Stimulated activated naive CD8-positive, alpha-beta T cell treated with anti-CD3 and anti-CD28 coated beads, Interleukin-15, amount 100 ng/mL, for 72 hours (primary cell): ENCODE data around the gene PLK5.
A peak's percentile ranks its signal among the peaks of the same experiment; 100 is the strongest.

Source experiments
- ATAC-seq: fragments of 150-1000 bp; cut with Tn5 transposase; 2 replicates; pipeline ENCODE4 v1.10.0; 2021; ENCODE audit warnings: mild to moderate bottlenecking, moderate library complexity
- DNase-seq, 2 donors: peaks; one replicate each; pipeline ENCODE4 v3.0.0; 2021 to 2022
- H3K27ac Mint-ChIP-seq, 2 donors: one replicate each; pipeline ENCODE4 v1.8.0; 2022; ENCODE audit warnings: mild to moderate bottlenecking in 2 of 2, mixed read lengths in 2 of 2, moderate library complexity in 2 of 2
- H3K27me3 Mint-ChIP-seq: one replicate; pipeline ENCODE4 v1.8.0; 2022; ENCODE audit warnings: mixed read lengths
- H3K4me1 Mint-ChIP-seq: one replicate; pipeline ENCODE4 v1.8.0; 2022; ENCODE audit warnings: mild to moderate bottlenecking, mixed read lengths
- H3K4me3 Mint-ChIP-seq, 2 donors: one replicate each; pipeline ENCODE4 v1.8.0; 2022; ENCODE audit warnings: mild to moderate bottlenecking in 2 of 2, mixed read lengths in 2 of 2, moderate library complexity in 1 of 2
- H3K9me3 Mint-ChIP-seq, 2 donors: one replicate each; pipeline ENCODE4 v1.8.0; 2022; ENCODE audit warnings: mixed read lengths in 2 of 2

Gene PLK5

DNA sequence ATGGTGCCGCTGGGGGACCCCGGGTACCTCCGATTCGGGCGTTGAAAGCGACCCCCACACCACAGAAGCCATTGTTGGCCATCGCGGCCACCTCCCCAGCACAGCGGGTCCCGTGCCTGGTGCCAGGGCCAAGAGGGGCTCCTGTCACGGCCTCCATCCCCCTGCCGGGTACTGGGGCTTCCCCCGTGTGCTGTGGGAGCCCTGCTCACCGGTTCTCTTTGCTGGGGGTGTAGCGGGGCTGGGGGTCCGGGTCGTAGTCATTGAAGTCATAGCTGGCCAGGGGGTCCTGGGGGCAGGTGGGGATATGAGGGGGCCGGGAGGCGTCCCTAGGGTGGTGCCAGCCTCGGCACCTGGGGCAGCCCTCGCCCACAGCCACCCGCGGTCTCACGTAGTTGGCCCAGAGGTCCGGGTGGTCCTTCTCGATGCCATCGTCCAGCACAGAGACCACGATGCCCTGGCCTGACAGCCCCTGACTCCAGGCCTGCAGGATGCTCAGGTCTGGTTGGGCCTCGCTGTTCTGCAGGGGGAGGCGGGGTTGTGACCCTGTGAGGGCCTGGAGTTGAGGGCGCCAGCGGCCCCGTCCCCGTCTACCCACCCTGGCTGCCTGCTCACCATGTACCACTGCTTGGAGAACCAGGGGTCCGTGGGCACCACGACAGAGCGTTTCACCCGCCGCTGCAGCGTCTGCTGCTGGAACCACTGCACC is 36.1 kb upstream of the PLK5 start:
- no peak for ATAC-seq
- Mint-ChIP-seq H3K27me3 (peaks cover 14% of the 10 kb centered on the region), H3K27ac (no peak overlapping the region), H3K4me3 (no peak overlapping the region), H3K4me1 (peaks cover 30% of the 10 kb centered on the region), H3K9me3 (no peaks in the 10 kb centered on the region)
- DNase-seq = no peak

DNA sequence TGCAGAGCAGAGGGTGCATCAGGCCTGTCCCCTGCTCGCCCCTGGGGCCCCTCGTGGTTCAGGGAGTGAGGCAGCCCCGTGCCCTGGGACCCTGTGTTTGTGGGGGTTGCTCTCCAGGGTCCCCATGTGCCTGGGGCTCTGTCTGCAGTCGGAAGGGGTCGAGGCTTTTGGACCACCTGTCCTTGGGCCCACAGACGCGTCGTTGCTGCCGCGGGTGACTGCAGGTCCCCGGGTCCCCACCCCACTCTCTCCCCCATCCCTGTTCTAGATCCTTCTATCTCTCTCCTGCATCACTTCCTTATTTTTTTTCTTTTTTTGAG is 35.6 kb upstream of the PLK5 start:
- no peaks in the 10 kb centered on the region for H3K9me3 Mint-ChIP-seq
- H3K4me1 Mint-ChIP-seq = peaks cover 31% of the 10 kb centered on the region
- no peak for ATAC-seq
- H3K4me3 Mint-ChIP-seq = no peak overlapping the region
- H3K27ac Mint-ChIP-seq = no peak overlapping the region
- peaks cover 16% of the 10 kb centered on the region for H3K27me3 Mint-ChIP-seq
- no peak for DNase-seq

DNA sequence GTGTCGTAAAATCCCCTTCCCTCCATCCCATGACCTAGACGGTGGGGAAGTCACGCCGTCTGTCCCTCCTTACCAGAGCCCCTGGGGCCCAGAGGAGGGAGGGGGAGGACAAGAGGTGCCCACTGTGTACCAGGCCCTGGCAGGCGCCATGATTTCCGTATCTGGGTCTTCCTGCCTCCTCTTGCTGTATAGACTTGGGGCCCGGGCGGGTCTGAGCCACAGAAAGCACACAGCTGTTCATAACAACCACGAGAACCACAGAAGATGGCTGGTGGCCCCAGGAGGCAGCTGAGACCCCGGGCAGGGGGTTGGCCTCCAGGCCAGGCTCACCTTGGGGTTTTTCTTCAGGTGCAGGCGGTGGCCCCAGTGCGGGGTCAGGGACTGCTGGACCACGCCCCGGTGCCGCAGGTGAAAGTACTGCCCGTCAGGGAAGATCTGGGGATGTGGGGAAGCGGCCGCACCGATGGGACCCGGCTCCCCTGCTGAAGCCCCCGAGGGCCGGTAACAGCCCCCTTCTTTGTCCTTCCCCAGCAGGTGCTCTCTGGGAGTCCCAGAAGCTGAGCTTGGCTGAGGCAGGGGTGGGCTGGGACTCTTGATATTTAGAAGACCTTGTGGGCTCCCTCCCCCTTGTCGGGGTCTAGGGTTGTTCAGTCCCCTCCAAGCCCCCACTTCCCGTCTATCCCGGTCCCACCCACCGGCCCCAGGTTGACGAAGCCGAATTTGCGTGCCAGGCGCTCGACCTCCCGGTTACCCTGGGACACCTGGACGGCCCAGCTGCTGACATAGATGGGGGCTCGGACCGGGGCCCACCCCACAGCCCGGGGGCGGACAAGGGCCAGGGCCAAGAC is 34.2 kb upstream of the PLK5 start:
- no peak for ATAC-seq
- H3K4me3 Mint-ChIP-seq = peak overlapping the region; percentile 82 to 84

DNA sequence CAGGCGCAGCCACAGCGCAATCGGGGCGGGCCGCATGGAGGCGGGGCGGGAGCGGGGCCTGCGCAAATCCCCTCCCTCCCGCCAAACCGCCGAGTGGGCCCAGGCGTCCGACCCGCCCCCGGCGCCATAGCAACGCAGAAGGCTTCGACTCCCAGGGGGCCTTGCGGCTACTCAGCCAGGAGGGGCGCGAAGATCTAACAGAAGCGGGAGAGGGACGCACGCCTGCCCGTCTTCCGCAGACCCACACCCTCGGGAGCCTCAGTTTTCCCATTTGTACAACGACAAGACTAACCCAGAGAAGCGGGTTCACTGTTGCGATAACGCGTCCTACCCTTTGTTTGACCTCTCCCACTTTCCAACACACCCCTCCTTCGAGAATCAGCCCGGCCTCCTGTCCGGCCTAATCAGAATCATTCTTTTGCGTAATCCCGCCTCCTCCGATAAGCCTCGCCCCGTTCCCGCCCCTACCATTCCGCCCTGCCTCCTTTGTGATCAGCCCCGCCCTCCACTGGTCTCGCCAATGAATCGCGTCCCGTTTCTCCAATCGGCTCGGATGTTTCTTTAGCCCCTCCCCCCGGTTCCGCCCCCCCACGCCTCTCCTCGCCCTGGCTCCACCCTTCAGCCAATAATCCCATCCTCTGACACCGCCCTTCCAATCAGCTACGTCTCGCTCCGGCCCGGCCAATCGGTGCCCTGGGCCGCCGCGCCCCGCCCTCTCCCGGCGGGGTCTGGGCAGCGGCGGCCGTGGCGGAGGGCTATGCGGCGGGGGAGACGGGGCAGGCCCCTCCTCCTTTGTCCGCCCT is 33.4 kb upstream of the PLK5 start, which contains the start of gene PCSK4:
Gene PCSK4, minus strand, starts transcription at position 40 of the 803 bp plus-strand sequence. Its CDS starts 4 bp downstream, at position 36.
- Mint-ChIP-seq H3K27me3 (peaks cover 16% of the 10 kb centered on the region), H3K27ac (peak within 1 kb of the TSS; percentile 52 to 88), H3K4me1 (peaks cover 31% of the 10 kb centered on the region), H3K4me3 (peak within 1 kb of the TSS; percentile 84 to 94), H3K9me3 (no peaks in the 10 kb centered on the region)
- ATAC-seq = peak; percentile 91
- DNase-seq = peak; percentile 97 to 98

More for the DNA sequence above, 34.2 kb upstream of the PLK5 start:
- Mint-ChIP-seq H3K27me3 (peaks cover 16% of the 10 kb centered on the region), H3K9me3 (no peaks in the 10 kb centered on the region), H3K27ac (peak overlapping the region in 1 of 2 donors; percentile 76), H3K4me1 (peaks cover 31% of the 10 kb centered on the region)
- DNase-seq = peak; percentile 17 to 37

DNA sequence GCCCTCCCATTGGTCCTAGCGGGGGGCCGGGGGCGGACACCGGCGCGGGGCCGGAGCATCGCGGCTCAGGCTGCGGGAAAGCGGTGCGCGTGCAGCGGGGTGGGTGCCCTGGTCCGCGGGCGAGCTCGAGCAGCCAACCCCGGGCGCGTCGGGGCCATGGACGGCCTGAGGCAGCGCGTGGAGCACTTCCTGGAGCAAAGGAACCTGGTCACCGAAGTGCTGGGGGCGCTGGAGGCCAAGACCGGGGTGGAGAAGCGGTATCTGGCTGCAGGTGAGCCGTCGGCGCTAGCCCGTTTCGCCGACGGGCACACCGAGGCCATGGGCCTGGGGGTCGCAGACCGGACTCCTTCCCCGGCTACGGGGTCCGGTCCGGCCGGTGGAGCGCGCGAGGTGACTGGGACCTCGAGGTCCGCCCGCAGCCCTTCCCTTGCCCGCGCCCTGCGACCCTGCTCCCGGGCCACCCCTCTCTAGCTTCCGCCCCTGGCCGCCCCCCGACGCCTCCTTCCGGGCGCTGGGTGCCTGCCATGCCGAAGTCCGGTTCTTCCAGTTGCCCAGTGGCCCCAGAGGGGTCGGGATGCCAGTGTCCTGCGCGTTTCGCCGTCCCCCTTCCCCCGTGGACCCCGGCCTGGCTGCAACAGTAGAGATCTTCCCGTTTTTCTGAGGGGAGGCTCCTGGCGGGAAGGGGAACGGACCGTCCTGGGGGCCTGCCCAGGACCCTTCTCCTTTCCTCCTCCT is 32.6 kb upstream of the PLK5 start, which contains the start of gene REEP6:
Gene REEP6, plus strand, starts transcription at position 68 of the 735 bp plus-strand sequence. Its CDS starts 89 bp downstream, at position 157.
- H3K4me1 Mint-ChIP-seq = peaks cover 31% of the 10 kb centered on the region
- H3K27me3 Mint-ChIP-seq = peaks cover 16% of the 10 kb centered on the region
- DNase-seq = no peak
- H3K4me3 Mint-ChIP-seq = peak within 1 kb of the TSS; percentile 84 to 94
- no peak for ATAC-seq
- peak within 1 kb of the TSS; percentile 52 to 88 for H3K27ac Mint-ChIP-seq
- H3K9me3 Mint-ChIP-seq = no peaks in the 10 kb centered on the region

DNA sequence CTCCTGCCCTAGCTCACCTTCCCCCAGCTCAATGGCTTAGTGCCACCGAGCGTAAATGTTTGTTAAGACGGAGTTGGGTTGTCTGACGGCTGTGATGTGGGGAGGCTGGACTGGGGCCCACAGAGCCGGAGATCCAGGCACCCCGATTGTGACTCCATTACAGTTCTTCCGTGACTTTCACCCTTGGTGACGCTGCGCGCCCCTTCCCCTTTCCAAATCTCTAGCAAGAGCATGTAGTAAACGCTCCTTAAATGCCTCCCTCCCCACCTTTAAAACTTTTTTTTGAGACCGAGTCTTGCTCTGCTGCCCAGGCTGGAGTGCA is 32.1 kb upstream of the PLK5 start:
- DNase-seq (no peak), ATAC-seq (no peak)
- peak overlapping the region in 1 of 2 donors; percentile 5 for H3K27ac Mint-ChIP-seq
- H3K27me3 Mint-ChIP-seq = peaks cover 16% of the 10 kb centered on the region
- H3K9me3 Mint-ChIP-seq = no peaks in the 10 kb centered on the region
- H3K4me1 Mint-ChIP-seq = peaks cover 31% of the 10 kb centered on the region
- peak overlapping the region; percentile 70 to 76 for H3K4me3 Mint-ChIP-seq

DNA sequence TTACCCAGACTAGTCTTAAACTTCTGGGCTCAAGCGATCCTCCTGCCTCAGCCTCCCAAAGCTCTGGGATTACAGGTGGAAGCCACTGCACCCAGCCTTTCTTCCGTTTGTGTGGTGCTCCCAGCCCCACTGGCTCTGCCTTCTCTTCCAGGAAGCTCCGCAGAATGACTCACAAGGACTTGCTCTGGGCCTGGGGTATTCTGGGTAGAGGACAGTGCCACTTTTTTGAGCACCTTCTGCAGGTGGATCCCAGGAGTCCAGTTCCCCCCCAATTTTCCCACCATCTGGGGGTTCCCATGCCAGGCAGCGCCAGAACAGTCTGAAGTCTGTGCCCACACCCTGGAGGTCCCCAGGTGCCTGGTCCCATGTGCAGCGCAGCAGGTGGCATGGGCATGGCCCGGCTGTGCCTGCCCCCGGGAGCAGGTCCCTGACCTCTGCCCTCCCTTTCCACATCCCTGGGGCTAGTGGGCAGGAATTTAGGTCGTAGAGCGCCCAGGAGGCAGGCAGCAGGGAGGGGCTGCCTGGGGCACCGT is 31.3 kb upstream of the PLK5 start:
- peaks cover 16% of the 10 kb centered on the region for H3K27me3 Mint-ChIP-seq
- ATAC-seq (no peak), DNase-seq (no peak)
- no peak overlapping the region for H3K27ac Mint-ChIP-seq
- H3K4me3 Mint-ChIP-seq = peak overlapping the region in 1 of 2 donors; percentile 70
- H3K9me3 Mint-ChIP-seq = no peaks in the 10 kb centered on the region
- H3K4me1 Mint-ChIP-seq = peaks cover 31% of the 10 kb centered on the region

DNA sequence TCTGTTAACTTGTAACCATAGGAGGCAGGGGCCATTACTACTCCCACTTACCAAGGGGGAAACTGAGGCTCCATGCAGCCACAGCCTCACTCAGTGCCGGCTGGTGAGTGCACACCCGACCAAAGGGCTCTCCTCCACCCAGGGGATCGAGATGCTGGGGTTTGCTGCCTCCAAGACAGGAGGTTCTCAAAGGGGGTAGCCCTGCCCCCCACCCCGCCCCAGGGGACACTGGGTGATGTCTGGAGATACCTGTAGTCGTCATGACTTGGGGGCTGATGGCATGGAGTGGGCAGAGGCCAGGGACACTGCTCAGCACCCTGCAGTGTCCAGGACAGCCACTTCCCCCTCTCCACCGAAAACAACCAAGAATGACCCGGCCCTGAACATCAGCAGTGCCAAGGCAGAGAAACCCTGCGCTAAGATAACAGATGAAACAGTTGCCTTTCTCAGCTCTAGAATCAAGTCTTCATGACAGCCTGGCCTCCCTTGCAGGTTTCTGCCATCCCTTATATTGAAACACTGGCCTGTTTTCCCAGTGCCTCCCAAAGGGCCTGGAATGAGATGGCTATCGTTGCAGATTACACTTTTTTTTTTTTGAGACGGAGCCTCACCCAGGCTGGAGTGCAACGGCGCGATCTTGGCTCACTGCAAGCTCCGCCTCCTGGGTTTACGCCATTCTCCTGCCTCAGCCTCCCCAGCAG is 29.6 kb upstream of the PLK5 start:
- H3K4me3 Mint-ChIP-seq = no peak overlapping the region
- no peak overlapping the region for H3K27ac Mint-ChIP-seq
- H3K9me3 Mint-ChIP-seq = no peaks in the 10 kb centered on the region
- H3K27me3 Mint-ChIP-seq = peaks cover 16% of the 10 kb centered on the region
- ATAC-seq (no peak), DNase-seq (no peak)
- H3K4me1 Mint-ChIP-seq = peaks cover 19% of the 10 kb centered on the region

DNA sequence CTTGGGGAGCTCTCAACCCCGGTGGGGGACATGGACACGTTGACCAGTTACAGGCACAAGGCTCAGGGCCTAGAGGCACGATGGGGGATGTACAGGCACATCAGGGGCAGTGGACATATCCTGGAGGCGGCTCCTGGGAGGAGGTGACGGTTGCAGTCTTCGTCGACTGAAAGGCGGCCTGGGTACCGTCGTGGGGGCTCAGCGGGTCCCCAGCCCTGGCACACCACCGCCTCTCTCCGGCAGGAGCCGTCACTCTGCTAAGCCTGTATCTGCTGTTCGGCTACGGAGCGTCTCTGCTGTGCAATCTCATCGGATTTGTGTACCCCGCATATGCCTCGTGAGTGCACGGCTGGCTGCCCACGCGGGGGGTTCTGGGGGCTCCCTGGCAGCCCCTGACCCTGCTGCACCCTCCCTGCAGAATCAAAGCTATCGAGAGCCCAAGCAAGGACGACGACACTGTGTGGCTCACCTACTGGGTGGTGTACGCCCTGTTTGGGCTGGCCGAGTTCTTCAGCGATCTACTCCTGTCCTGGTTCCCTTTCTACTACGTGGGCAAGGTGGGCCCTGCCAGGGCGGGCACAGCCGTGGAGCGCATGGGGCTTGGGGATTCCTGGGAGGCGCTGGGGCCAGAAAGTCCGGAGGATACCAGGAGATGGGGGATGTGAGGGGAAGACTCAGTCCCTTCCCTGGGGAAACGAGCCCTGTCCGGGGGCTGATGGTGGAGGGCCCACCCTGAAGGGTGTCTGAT is 28.7 kb upstream of the PLK5 start:
- Mint-ChIP-seq H3K9me3 (no peaks in the 10 kb centered on the region), H3K27ac (no peak overlapping the region), H3K27me3 (peaks cover 16% of the 10 kb centered on the region), H3K4me1 (peaks cover 12% of the 10 kb centered on the region), H3K4me3 (no peak overlapping the region)
- no peak for ATAC-seq
- no peak for DNase-seq

DNA sequence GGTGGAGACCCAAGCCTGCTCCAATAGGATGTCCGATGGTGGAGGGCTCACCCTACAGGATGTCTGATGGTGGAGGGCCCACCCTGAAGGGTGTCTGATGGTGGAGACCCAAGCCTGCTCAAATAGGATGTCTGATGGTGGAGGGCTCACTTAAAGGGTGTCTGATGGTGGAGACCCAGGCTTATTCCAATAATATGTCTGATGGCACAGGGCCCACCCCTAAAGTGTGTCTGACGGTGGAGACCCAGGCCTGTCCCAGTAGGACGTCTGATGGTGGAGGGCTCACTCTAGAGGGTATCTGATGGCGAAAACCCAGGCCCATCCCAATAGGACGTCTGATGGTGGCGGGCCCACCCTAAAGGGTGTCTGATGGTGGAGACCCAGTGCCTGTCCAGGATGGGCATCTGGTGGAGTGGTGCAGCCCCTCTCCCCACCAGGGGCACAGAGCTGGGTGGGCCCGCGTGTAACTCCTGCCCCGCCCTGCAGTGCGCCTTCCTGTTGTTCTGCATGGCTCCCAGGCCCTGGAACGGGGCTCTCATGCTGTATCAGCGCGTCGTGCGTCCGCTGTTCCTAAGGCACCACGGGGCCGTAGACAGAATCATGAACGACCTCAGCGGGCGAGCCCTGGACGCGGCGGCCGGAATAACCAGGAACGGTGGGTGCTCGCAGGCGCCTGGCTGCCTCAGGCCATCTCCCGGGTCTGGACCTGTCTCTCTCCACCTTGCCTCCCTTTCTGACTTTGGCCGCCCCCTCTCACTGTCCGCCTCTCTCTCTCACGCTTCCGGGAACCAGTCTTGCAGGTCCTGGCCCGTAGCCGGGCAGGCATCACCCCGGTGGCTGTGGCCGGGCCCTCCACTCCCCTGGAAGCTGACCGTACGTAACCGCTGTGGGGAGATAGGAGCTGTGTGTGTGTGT is 27.8 kb upstream of the PLK5 start:
- Mint-ChIP-seq H3K9me3 (no peaks in the 10 kb centered on the region), H3K27ac (no peak overlapping the region), H3K27me3 (peaks cover 16% of the 10 kb centered on the region), H3K4me3 (no peak overlapping the region), H3K4me1 (peaks cover 12% of the 10 kb centered on the region)
- ATAC-seq (no peak), DNase-seq (no peak)

DNA sequence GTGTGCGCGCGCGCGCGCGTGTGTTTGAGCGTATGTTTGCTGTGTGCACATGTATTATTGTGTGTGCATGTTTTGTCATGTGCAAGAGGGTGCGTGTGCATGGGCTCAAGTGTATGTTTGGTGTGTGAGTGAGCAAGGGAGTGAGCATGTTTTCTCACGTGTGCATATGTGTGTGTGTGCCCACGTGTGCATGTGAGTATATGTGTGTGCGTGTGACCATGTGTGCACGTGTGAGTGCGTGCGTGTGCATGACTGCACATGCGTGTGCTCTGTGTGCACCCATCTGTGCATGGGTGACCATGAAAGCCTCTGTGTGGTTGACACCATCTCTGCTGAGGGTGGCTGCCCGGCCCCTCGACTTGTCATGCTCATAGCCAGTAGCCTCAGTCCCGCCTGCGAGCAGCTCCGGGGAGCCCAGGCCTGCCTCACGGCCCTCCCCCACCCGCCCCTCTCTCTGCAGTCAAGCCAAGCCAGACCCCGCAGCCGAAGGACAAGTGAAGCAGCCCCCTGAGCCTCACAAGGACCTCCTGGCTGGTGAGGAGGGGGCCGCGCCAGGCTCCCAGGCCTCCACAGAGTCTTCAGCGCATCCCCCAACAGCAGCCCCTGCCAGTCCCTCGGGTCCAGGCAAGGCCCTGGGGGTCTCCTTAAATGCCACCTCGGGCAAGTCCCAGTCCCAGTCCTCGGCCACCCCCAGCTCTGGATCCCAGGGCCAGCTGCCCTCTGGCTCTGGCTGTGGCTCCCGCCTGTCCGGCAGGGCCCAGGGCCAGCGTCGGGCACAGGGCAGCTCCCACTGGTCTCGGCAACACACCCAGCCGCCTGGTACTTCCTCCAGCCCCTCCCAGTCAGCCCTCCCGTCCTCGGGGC is 26.9 kb upstream of the PLK5 start:
- peaks cover 10% of the 10 kb centered on the region for H3K27me3 Mint-ChIP-seq
- H3K4me1 Mint-ChIP-seq = peaks cover 7% of the 10 kb centered on the region
- DNase-seq = no peak
- no peaks in the 10 kb centered on the region for H3K9me3 Mint-ChIP-seq
- H3K27ac Mint-ChIP-seq = no peak overlapping the region
- ATAC-seq = no peak
- no peak overlapping the region for H3K4me3 Mint-ChIP-seq

DNA sequence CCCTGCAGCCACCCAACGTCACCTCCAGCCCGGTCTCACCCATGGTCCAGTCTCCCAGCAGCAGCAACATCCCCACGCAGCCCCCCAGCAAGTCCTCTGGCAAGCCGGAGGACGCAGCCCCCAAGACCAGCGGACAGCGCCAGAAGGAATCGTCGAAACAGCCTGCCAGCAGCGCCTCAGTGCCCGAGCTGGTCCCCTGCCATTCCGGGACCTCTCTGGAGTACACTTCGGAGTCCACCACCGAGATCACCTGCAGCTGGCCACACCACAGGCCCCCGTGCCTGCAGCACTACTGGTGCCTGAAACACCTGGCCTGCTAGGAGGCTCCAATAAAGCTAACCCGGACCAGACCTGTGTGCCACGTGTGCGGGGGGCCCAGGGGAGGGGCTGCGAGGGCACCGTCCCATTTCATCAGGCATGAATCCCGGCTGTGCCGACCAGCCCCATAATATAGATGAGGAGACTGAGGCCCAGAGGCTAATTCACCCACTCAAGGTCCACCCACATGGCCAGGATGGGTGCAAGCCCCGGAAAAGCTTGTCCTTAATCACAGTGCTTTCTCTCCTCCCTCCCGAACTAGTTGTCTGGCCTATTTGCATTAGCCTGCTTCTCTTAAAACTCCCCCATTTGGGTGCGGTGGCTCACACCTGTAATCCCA is 26.2 kb upstream of the PLK5 start:
- DNase-seq (no peak), ATAC-seq (no peak)
- no peaks in the 10 kb centered on the region for H3K9me3 Mint-ChIP-seq
- H3K27ac Mint-ChIP-seq = no peak overlapping the region
- H3K27me3 Mint-ChIP-seq = peaks cover 8% of the 10 kb centered on the region
- peaks cover 3% of the 10 kb centered on the region for H3K4me1 Mint-ChIP-seq
- H3K4me3 Mint-ChIP-seq = no peak overlapping the region
